ENCODE data around the gene NPC1L1.

The NPC1L1 gene

GRCh38 chr7:44472843-44473242, 68.3 kb downstream of the NPC1L1 start:
- TF ChIP-seq, protein P1, sequence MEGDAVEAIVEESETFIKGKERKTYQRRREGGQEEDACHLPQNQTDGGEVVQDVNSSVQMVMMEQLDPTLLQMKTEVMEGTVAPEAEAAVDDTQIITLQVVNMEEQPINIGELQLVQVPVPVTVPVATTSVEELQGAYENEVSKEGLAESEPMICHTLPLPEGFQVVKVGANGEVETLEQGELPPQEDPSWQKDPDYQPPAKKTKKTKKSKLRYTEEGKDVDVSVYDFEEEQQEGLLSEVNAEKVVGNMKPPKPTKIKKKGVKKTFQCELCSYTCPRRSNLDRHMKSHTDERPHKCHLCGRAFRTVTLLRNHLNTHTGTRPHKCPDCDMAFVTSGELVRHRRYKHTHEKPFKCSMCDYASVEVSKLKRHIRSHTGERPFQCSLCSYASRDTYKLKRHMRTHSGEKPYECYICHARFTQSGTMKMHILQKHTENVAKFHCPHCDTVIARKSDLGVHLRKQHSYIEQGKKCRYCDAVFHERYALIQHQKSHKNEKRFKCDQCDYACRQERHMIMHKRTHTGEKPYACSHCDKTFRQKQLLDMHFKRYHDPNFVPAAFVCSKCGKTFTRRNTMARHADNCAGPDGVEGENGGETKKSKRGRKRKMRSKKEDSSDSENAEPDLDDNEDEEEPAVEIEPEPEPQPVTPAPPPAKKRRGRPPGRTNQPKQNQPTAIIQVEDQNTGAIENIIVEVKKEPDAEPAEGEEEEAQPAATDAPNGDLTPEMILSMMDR (conservative IDR thresholded peaks at IDR 0.05), result no peak
- H3K27ac ChIP-seq, result peak overlapping the region; percentile 58

GRCh38 chr7:44471850-44472249, 69.3 kb downstream of the NPC1L1 start:
- TF ChIP-seq, protein P1 (conservative IDR thresholded peaks at IDR 0.05), result no peak
- H3K27ac ChIP-seq, result peak overlapping the region; percentile 58

DNA sequence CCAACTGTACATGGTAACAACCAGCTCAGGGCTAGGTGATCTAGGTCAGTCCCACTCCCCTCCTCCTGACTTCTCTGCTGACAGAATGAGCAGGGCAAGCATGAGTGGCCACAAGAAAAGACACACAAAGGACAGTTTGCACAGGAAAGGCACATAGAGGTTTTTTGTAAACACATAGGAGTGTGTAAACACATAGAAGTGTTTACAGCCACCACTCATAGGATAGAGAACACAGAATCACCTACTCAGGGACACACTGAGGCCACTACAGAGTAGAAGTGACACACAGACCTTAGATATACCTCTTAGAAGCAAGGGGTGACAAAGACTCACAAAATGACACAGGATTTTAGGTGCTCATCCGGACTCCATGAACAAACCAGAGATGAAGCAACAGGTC, 69.7 kb downstream of the NPC1L1 start:
- TF ChIP-seq, protein P1 (conservative IDR thresholded peaks at IDR 0.05), result no peak
- H3K27ac ChIP-seq, result peak overlapping the region; percentile 58

GRCh38 chr7:44470628-44471245, 70.4 kb downstream of the NPC1L1 start:
- H3K27ac ChIP-seq, result peak overlapping the region; percentile 58
- TF ChIP-seq, protein P1 (conservative IDR thresholded peaks at IDR 0.05), result no peak

- H3K27ac ChIP-seq, result peak overlapping the region; percentile 58
- TF ChIP-seq, protein P1 (conservative IDR thresholded peaks at IDR 0.05), result no peak
Measured at GRCh38 chr7:44470135-44470479, 71.0 kb downstream of the NPC1L1 start.

DNA sequence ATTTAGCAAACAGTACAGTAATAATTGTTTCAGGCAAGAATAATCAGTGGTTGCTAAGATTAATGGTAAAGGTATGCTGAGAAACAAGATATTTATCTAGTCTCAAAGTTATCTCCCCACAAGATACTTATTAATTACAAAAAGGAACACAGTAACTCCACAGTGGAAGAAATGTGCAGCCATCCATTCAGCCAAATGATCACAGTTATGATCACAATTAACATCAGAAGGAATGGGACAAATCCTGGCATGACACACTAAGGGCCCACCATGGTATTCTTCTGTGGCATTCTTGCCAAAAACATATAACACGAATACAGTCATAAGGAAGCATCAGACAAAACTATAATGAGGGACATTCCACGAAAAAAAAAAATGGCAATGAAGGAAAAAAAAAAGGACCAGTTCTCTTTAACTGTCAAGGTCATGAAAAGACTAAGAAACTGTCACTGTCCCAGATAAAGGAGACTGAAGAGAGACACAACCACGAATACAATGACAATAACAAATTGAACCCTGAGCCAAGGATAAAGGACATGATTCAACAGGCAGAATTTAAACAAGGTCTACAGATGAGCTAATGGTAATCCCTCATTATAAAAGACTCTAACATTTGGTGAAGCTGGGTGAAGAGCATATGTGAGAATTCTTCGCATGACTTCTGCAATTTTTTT, 71.5 kb downstream of the NPC1L1 start:
- H3K27ac ChIP-seq, result peak overlapping the region; percentile 58
- TF ChIP-seq, protein P1 (conservative IDR thresholded peaks at IDR 0.05), result no peak

DNA sequence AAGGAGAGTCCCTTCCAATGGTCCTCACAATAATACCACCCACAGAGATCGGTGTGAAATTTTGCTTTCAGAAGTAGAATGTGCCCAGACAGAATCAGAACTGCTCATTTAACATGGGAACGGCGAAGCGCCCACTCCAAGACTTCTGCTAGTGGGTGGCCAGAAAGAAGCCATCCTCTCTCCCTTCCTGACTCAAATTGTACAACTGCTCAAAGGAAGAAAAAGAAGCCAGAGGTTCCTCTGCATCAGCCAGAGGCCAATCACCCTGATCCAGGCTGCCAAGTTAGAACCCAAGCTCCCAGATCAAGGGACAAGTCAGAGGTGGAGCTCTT, 73.9 kb downstream of the NPC1L1 start:
- H3K27ac ChIP-seq, result no peak overlapping the region
- TF ChIP-seq, protein P1 (conservative IDR thresholded peaks at IDR 0.05), result no peak
